Activated CD4-positive, alpha-beta T cell treated with anti-CD3 and anti-CD28 coated beads, Interleukin-2, Interleukin-6, amounts not matched to agents 100 ng/mL and 50 ng/mL, durations not matched to agents 16 hours and 8 hours (primary cell): Measurements from ENCODE around the gene ILK.

Experiments used
- DNase-seq: peaks from one replicate; pipeline ENCODE4 v3.0.0-alpha.2; 2020

Gene ILK

GRCh38 chr11:6603287-6604080 lies at the start of gene ILK, which contains the start of gene RRP8:
TSS of gene ILK (plus strand) at chr11:6603774. CDS start at chr11:6604272, 498 bp downstream.
TSS of gene RRP8 (minus strand) at chr11:6603616. CDS start at chr11:6603502, 114 bp downstream.
- DNase-seq: peak; percentile 94

- no peak for DNase-seq
Observed at GRCh38 chr11:6554828-6555706, 48.5 kb upstream of the ILK start.

- DNase-seq: no peak
Observed at GRCh38 chr11:6556139-6556949, 47.2 kb upstream of the ILK start.

- DNase-seq: no peak
Observed at GRCh38 chr11:6557063-6557462, 46.5 kb upstream of the ILK start.

GRCh38 chr11:6557761-6558674 lies 45.6 kb upstream of the ILK start:
- no peak for DNase-seq

- no peak for DNase-seq
Observed at GRCh38 chr11:6559369-6559768, 44.2 kb upstream of the ILK start.

- no peak for DNase-seq
Observed at GRCh38 chr11:6561288-6561687, 42.3 kb upstream of the ILK start.

GRCh38 chr11:6563121-6563619 lies 40.4 kb upstream of the ILK start:
- DNase-seq: no peak

GRCh38 chr11:6563667-6564066 lies 39.9 kb upstream of the ILK start:
- no peak for DNase-seq

GRCh38 chr11:6565325-6565724 lies 38.2 kb upstream of the ILK start:
- DNase-seq: no peak

GRCh38 chr11:6565988-6566703 lies 37.4 kb upstream of the ILK start:
- no peak for DNase-seq

GRCh38 chr11:6566704-6567370 lies 36.7 kb upstream of the ILK start:
- DNase-seq: no peak

- DNase-seq: no peak
Observed at GRCh38 chr11:6567371-6567745, 36.2 kb upstream of the ILK start.

- DNase-seq: no peak
Observed at GRCh38 chr11:6568191-6568918, 35.2 kb upstream of the ILK start.

- DNase-seq: no peak
Observed at GRCh38 chr11:6569706-6570105, 33.9 kb upstream of the ILK start.

GRCh38 chr11:6570691-6571427 lies 32.7 kb upstream of the ILK start:
- no peak for DNase-seq

- no peak for DNase-seq
Observed at GRCh38 chr11:6571434-6572008, 32.1 kb upstream of the ILK start.

- DNase-seq: no peak
Observed at GRCh38 chr11:6572215-6572614, 31.4 kb upstream of the ILK start.
